Activated CD4-positive, alpha-beta T cell treated with anti-CD3 and anti-CD28 coated beads, Interleukin-2, amount 10 ng/mL, durations not matched to agents 24 days and 14 days (primary cell): ENCODE results near the gene RAPGEF4. TPM values are rescaled to one million over a fixed set of nuclear protein-coding genes. Genes with fewer than 3 reads are reported as not detected.

Experiments
- DNase-seq: peaks from one replicate; pipeline ENCODE4 v3.0.0; 2022
- H3K27ac Mint-ChIP-seq: one replicate; pipeline ENCODE4 v1.8.0; 2022; ENCODE audit warnings: mild to moderate bottlenecking, mixed read lengths
- H3K27me3 Mint-ChIP-seq: one replicate; pipeline ENCODE4 v1.8.0; 2022; ENCODE audit warnings: mixed read lengths
- H3K36me3 Mint-ChIP-seq: one replicate; pipeline ENCODE4 v1.8.0; 2022; ENCODE audit warnings: low read depth, mild to moderate bottlenecking, mixed read lengths
- H3K4me1 Mint-ChIP-seq: one replicate; pipeline ENCODE4 v1.8.0; 2021; ENCODE audit warnings: mixed read lengths
- H3K4me3 Mint-ChIP-seq: one replicate; pipeline ENCODE4 v1.8.0; 2022; ENCODE audit warnings: mild to moderate bottlenecking, moderate library complexity, mixed read lengths
- H3K9me3 Mint-ChIP-seq: one replicate; pipeline ENCODE4 v1.8.0; 2021; ENCODE audit warnings: mixed read lengths
- intact Hi-C: fragments of 100-400 bp; cut with micrococcal nuclease; formaldehyde crosslinking; loops from one replicate; pipeline ENCODE4 v1.15.1; 2023
- total RNA-seq: library from RNA; stranded (reverse); gene quantifications from 2 replicates; pipeline ENCODE4 v1.2.3, GENCODE V29; 2022

Gene RAPGEF4
- total RNA-seq, 1 donor from 2014 or later, result 0.37 TPM

DNA sequence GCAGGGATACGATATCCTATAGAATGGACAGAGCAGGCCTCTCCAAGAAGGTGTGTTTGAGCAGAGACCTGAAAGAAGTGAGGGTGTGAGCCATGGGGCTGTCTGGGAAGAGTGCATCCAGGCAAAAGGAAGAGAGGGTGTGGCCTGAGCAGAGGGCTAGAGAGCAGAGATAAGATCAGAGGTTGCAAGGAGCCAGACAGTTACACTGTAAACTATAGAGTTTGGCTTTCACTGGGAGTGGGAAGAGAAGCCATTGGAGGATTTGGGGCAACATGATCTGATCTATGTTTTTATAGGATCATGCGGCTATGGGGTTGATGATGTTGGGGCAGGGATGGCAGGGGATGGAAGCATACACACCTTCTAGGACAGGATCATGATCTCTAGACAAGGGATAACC is 215.9 kb downstream of the RAPGEF4 start:
- Mint-ChIP-seq H3K27ac (no peak overlapping the region), H3K4me3 (no peak overlapping the region), H3K9me3 (peaks cover 3% of the 10 kb centered on the region), H3K4me1 (peaks cover 4% of the 10 kb centered on the region), H3K36me3 (no peaks in the 10 kb centered on the region), H3K27me3 (peaks cover 2% of the 10 kb centered on the region)
- no peak for DNase-seq
- intact Hi-C loops, result no loop called here

GRCh38 chr2:172953411-172953810 is 217.8 kb downstream of the RAPGEF4 start:
- peaks cover 4% of the 10 kb centered on the region for H3K4me1 Mint-ChIP-seq
- no peak overlapping the region for H3K27ac Mint-ChIP-seq
- H3K27me3 Mint-ChIP-seq, result peaks cover 2% of the 10 kb centered on the region
- intact Hi-C loops, result no loop called here
- H3K9me3 Mint-ChIP-seq, result peaks cover 3% of the 10 kb centered on the region
- no peak overlapping the region for H3K4me3 Mint-ChIP-seq
- no peaks in the 10 kb centered on the region for H3K36me3 Mint-ChIP-seq
- no peak for DNase-seq

DNA sequence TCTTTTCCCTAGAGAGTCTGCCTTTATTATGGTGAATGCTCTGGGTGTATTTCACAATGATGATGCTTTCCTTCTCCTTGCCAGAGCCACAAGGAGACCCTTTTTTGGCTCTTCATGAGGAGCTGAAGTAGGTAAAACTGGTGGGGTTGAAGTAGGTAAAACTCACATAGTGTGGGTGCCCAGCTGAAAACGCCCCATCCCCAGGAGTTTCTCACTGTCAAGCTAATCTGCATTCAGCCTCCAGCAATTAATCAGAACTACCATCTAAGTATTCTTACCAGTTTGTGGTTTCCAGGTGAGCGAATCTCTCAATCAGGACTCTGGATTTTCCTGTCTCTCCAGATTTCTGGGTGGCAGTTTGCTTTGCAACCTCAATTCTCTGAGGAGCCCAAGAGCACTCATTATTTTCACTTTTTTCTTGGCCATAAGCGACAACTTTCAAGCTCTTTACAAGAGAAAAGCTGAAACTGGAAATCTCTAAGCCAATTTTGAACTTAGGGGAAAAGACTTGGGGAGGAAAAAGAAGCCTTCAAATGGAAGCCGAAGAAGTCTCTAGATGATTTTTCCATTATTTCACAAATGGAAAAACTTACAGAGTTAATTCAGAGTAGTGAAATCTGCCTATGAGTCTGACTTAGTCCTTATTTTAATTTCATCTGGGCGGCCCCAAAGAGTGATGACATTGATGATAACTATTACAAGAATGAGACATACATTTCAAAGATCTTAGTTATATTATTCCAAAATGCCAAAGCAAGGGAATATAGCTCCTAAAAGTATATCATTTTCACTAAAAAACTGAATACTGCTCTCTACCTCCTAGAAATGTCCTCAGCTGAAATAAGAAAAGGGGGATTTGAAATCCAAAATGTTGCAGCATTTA is 218.6 kb downstream of the RAPGEF4 start:
- H3K27ac Mint-ChIP-seq, result no peak overlapping the region

DNA sequence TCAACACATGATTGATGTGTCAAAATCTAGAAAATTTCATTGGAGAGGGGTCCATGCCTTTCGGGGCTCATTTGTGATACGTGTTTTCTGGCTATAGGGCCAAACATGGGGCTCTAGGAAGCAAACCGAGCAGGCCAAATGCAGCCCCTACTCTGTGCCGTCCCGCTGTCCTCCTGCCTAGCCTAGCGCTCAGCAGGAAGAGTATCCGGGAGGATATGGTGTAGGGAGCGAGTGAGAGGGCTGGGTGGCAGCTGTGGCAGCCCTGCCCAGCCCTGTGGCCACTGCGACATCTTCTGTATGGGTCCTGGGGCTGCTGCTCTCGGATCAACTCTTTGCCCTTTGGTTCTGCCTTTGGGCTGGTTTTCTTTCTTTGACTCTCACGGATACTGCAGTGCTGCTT is 219.9 kb downstream of the RAPGEF4 start:
- intact Hi-C loops, result no loop called here
- Mint-ChIP-seq H3K36me3 (no peaks in the 10 kb centered on the region), H3K9me3 (peaks cover 3% of the 10 kb centered on the region), H3K27ac (no peak overlapping the region), H3K27me3 (peaks cover 2% of the 10 kb centered on the region), H3K4me3 (no peak overlapping the region), H3K4me1 (peaks cover 4% of the 10 kb centered on the region)
- DNase-seq, result no peak

More for the DNA sequence above, 218.6 kb downstream of the RAPGEF4 start:
- peaks cover 3% of the 10 kb centered on the region for H3K9me3 Mint-ChIP-seq
- intact Hi-C loops, result no loop called here
- H3K36me3 Mint-ChIP-seq, result no peaks in the 10 kb centered on the region
- H3K27me3 Mint-ChIP-seq, result peaks cover 2% of the 10 kb centered on the region
- no peak overlapping the region for H3K4me3 Mint-ChIP-seq
- H3K4me1 Mint-ChIP-seq, result peaks cover 4% of the 10 kb centered on the region
- DNase-seq, result no peak

DNA sequence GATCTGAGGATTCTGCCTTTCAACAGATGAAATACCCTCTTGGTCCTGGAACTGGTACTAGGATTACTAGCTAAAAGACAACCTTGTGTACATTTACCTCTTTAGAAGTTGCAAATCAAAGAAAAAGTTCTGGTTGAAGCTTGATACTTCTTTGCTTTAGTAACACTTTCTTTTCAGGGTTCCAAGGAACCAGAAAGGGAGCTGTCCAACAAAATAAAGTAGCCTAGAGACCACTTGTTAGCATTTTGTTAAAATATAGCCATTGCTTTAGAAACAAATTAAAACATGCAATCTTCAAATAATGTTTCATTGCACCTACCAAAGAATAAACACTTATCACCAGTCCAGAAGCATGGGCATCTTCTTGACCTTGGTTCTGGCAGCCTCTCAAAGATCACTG is 222.1 kb downstream of the RAPGEF4 start:
- H3K4me1 Mint-ChIP-seq, result peaks cover 11% of the 10 kb centered on the region

GRCh38 chr2:172962082-172962481 is 226.4 kb downstream of the RAPGEF4 start:
- no peaks in the 10 kb centered on the region for H3K36me3 Mint-ChIP-seq
- H3K4me3 Mint-ChIP-seq, result no peak overlapping the region
- intact Hi-C loops, result no loop called here

More for the DNA sequence above, 222.1 kb downstream of the RAPGEF4 start:
- intact Hi-C loops, result no loop called here
- Mint-ChIP-seq H3K9me3 (peaks cover 3% of the 10 kb centered on the region), H3K36me3 (no peaks in the 10 kb centered on the region), H3K4me3 (no peak overlapping the region), H3K27me3 (peaks cover 2% of the 10 kb centered on the region), H3K27ac (no peak overlapping the region)
- no peak for DNase-seq

DNA sequence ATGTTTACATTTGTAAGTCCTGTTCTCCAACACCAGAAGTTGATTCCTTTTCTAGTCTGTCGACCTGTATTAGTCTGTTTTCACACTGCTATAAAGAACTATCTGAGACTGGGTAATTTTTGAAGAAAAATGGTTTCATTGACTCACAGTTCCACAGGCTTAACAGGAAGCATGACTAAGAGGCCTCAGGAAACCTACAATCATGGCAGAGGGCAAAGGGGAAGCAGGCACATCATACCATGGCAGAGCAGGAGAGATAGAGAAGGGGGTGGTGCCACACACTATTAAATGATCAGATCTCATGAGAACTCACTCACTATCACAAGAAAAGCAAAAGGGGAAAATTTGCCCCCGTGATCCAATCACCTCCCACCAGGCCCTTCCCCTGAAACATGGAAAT is 227.2 kb downstream of the RAPGEF4 start:
- intact Hi-C loops, result no loop called here
- DNase-seq, result no peak
- Mint-ChIP-seq H3K4me3 (no peak overlapping the region), H3K36me3 (no peaks in the 10 kb centered on the region), H3K27me3 (no peaks in the 10 kb centered on the region), H3K9me3 (peaks cover 3% of the 10 kb centered on the region), H3K27ac (peak overlapping the region; percentile 55), H3K4me1 (peaks cover 15% of the 10 kb centered on the region)

More at GRCh38 chr2:172962082-172962481, 226.4 kb downstream of the RAPGEF4 start:
- Mint-ChIP-seq H3K27ac (peak overlapping the region; percentile 55), H3K9me3 (peaks cover 3% of the 10 kb centered on the region), H3K27me3 (no peaks in the 10 kb centered on the region), H3K4me1 (peaks cover 15% of the 10 kb centered on the region)
- DNase-seq, result no peak

GRCh38 chr2:172964511-172965139 is 229.0 kb downstream of the RAPGEF4 start:
- intact Hi-C loops, result no loop called here
- H3K4me3 Mint-ChIP-seq, result no peak overlapping the region
- H3K27me3 Mint-ChIP-seq, result no peaks in the 10 kb centered on the region
- no peaks in the 10 kb centered on the region for H3K36me3 Mint-ChIP-seq
- no peak for DNase-seq
- no peak overlapping the region for H3K27ac Mint-ChIP-seq
- H3K4me1 Mint-ChIP-seq, result peaks cover 15% of the 10 kb centered on the region
- peaks cover 3% of the 10 kb centered on the region for H3K9me3 Mint-ChIP-seq

DNA sequence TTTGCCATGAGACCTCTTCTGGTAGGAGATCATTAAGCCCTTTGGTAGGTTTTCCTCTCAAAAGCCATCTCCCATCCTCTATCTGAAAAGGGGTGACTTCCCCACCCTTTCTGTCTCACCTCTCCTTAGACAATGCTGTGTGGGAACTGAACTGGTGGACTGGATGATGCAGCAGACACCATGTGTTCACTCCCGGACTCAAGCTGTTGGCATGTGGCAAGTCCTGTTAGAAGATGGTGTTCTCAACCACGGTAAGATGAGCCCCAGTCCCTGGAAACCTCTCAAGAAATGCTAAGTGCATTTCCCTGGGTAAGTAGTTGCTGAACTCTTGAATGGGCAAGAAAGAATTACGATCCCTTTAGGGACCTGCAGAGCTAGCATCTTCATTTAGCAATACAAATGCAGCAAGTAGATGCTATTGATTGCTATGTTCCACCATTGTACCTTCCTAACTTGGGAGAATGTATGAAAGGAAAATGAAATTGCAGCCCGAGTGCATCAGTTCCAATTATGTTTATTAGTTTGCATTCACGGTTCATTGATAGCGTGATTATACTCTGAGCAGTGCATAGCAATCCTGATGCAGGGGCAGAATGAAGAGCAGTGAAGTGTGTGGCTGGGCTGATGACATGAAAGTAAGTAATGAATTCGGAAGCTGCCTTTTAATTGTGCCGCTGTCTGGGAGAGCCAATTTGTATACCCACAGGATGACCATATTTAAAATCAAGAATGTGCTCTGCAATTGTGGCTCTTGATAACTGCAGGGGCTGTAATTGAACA is 230.0 kb downstream of the RAPGEF4 start:
- peaks cover 19% of the 10 kb centered on the region for H3K4me1 Mint-ChIP-seq
- H3K9me3 Mint-ChIP-seq, result peaks cover 3% of the 10 kb centered on the region
- H3K27ac Mint-ChIP-seq, result no peak overlapping the region
- H3K36me3 Mint-ChIP-seq, result no peaks in the 10 kb centered on the region
- no peak for DNase-seq
- no peaks in the 10 kb centered on the region for H3K27me3 Mint-ChIP-seq
- H3K4me3 Mint-ChIP-seq, result no peak overlapping the region
- intact Hi-C loops, result no loop called here

GRCh38 chr2:172967036-172967982 is 231.7 kb downstream of the RAPGEF4 start:
- H3K9me3 Mint-ChIP-seq, result no peaks in the 10 kb centered on the region
- H3K4me3 Mint-ChIP-seq, result no peak overlapping the region
- H3K4me1 Mint-ChIP-seq, result peaks cover 18% of the 10 kb centered on the region

GRCh38 chr2:172968061-172968469 is 232.4 kb downstream of the RAPGEF4 start:
- H3K36me3 Mint-ChIP-seq, result no peaks in the 10 kb centered on the region
- intact Hi-C loops, result no loop called here
- DNase-seq, result no peak
- no peaks in the 10 kb centered on the region for H3K27me3 Mint-ChIP-seq
- H3K9me3 Mint-ChIP-seq, result no peaks in the 10 kb centered on the region
- no peak overlapping the region for H3K27ac Mint-ChIP-seq
- no peak overlapping the region for H3K4me3 Mint-ChIP-seq
- peaks cover 11% of the 10 kb centered on the region for H3K4me1 Mint-ChIP-seq

More at GRCh38 chr2:172967036-172967982, 231.7 kb downstream of the RAPGEF4 start:
- Mint-ChIP-seq H3K27ac (no peak overlapping the region), H3K27me3 (no peaks in the 10 kb centered on the region), H3K36me3 (no peaks in the 10 kb centered on the region)
- no peak for DNase-seq
- intact Hi-C loops, result no loop called here

DNA sequence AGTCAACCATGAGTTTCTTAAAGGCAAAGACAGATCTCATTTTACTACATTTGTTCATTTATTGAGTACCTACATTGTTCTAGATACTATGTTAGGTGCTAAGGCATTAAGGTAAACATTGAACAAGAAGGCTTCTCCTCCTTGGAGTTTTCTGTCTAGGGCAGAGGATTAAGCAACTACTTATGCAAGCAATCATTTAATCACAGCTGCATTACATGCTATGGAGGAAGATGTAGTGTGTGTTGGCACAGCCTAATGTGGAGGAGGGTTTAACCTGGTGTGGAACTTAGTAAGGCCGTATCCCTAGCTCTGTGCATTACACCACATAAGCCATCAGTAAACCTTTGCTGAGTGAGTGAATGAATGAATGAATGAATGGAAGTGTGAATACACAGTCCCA is 233.5 kb downstream of the RAPGEF4 start:
- Mint-ChIP-seq H3K4me1 (peaks cover 11% of the 10 kb centered on the region), H3K27me3 (peaks cover 2% of the 10 kb centered on the region), H3K9me3 (no peaks in the 10 kb centered on the region), H3K4me3 (no peak overlapping the region), H3K27ac (no peak overlapping the region), H3K36me3 (no peaks in the 10 kb centered on the region)
- DNase-seq, result no peak
- intact Hi-C loops, result no loop called here

DNA sequence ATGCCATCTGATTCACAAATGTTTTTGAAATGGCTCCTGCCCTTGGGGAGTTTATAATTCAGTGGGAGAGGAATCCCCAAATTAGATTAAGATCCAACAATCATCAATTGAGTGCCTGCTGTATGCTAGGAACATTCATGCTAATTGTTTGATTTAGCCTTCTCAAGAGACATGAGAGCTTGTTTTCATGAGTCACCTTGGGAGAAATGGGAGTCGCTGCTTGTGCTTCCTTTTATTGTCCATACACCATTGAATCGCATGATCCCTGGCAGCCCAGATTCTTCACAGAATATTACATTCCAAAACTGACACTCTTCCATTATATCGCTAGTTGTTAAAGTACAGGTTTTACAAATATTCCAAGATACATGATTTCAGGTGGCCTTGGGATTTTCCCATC is 234.0 kb downstream of the RAPGEF4 start:
- Mint-ChIP-seq H3K27ac (no peak overlapping the region), H3K27me3 (peaks cover 2% of the 10 kb centered on the region), H3K9me3 (no peaks in the 10 kb centered on the region), H3K4me1 (peaks cover 11% of the 10 kb centered on the region), H3K36me3 (no peaks in the 10 kb centered on the region), H3K4me3 (no peak overlapping the region)
- intact Hi-C loops, result loop anchor here (5.0 kb wide), 1 partner anchor 178 kb away; no protein-coding TSS in a partner anchor
- DNase-seq, result no peak
